ENCODE data around the gene ASB6.

The ASB6 gene, protein sequence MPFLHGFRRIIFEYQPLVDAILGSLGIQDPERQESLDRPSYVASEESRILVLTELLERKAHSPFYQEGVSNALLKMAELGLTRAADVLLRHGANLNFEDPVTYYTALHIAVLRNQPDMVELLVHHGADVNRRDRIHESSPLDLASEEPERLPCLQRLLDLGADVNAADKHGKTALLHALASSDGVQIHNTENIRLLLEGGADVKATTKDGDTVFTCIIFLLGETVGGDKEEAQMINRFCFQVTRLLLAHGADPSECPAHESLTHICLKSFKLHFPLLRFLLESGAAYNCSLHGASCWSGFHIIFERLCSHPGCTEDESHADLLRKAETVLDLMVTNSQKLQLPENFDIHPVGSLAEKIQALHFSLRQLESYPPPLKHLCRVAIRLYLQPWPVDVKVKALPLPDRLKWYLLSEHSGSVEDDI

GRCh38 chr9:129641750-129642585 lies at the start of gene ASB6:
TSS of gene ASB6 (minus strand) at chr9:129642151. CDS start at chr9:129641999, 152 bp downstream.
- DNase-seq (ENCODE audit: low spot score), result peak; percentile 92

GRCh38 chr9:129688285-129689043 lies 46.5 kb upstream of the ASB6 start:
- no peak for DNase-seq (ENCODE audit: low spot score)

DNA sequence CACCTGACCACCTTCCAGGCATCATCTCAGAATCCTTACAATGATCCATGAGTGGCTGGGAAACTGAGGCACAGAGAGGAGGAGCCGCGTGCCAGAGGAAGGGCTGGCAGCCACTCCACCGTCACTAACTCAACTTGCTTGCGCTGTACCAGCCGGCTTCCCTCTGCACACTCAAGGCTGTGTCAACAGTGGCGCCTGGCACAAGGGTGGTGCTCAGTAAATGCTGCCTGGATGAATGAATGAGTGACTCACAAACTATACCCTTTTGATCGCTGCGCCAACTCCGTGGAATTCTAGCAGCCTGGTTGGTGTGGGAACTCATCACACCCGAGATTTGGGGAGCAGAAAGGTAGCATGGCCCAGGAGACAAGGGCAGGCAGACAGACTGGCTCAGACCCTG lies 45.4 kb upstream of the ASB6 start:
- no peak for DNase-seq (ENCODE audit: low spot score)

GRCh38 chr9:129686736-129687135 lies 44.8 kb upstream of the ASB6 start:
- no peak for DNase-seq (ENCODE audit: low spot score)

DNA sequence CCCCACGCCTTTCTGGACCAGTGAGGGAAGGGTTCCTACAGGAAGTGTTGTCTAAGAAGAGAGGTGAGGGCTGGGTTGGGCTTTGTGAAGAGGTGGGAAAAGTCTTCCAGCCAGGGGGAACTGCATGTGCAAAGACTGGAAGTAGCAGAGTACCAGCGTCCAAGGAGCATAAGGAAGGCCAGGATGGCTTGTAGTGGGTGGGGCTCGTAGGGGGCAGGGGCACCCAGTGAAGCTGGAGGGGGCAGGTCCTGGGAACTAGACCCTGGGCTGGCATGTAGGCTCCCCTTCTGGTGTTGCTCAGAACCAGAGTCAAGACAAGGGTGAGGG lies 43.9 kb upstream of the ASB6 start:
- no peak for DNase-seq (ENCODE audit: low spot score)

DNA sequence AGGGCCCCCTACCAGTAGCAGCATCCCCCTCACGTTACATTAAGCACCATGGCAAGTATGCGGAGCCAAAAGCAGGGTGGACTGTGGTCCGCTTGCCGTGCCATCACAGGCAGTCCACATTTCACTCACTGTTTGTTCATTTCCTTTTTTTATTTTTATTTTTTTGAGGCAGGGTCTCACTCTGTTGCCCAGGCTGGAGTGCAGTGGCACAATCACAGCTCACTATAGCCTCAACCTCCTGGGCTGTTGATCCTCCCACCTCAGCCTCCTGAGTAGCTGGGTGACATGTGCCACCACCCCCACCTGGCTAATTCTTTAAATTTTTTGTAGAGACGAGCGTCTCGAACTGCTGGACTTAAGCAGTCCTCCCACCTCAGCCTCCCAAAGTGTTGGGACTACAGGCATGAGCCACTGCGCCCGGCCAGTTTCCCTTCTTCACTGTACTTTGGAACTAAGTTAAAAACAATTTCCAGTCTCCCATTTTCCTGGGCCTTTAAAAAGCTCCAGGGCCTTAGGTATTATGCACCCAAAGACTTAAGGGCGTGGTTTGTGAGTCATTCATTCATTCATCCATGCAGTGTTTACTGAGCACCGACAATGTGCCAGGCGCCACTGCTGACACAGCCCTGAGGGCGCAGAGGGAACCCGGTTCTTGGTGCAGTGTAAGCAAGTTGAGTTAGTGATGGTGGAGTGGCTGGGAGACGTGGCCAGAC lies 43.4 kb upstream of the ASB6 start:
- no peak for DNase-seq (ENCODE audit: low spot score)

DNA sequence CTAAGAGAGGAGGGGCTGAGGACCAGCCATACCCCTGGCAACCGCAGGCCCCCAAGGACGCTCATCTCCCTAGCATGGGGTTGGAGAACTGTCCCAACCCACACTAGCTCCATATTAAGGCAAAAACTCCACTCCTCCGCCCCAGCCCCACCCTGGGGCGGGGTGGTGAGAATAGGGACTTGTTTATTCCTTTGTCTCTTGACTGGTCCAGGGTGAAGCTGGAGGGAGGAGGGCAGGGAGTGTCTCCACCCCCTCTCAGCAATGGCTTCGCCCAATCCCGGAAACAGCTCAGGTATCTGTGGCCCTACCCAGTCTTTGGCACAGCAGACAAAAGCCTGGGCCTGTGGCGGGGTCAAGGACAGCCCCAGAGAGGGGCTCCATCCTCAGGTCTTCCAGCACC lies 40.4 kb upstream of the ASB6 start:
- DNase-seq (ENCODE audit: low spot score), result no peak

DNA sequence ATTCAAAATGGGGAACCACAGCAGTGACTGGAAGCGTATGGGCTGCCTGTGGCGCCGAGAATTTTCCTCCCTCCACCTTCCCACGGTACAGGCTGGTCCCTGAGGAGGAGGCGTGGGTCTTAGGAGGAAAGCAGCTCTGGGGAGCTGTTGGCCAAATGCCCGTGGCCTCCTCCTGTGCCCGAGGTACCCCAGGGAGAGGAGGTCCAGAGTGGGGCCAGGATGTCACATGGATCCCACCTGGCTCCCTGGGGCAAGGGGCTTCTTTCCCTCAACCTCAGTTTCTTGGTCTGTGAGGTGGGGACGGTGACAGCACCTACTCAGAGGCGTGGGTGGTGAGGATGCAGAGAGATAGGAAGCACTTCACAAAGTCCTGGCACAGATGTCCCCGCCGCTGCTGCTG lies 40.0 kb upstream of the ASB6 start:
- no peak for DNase-seq (ENCODE audit: low spot score)

- no peak for DNase-seq (ENCODE audit: low spot score)
Measured at GRCh38 chr9:129679537-129679936, 37.6 kb upstream of the ASB6 start.

DNA sequence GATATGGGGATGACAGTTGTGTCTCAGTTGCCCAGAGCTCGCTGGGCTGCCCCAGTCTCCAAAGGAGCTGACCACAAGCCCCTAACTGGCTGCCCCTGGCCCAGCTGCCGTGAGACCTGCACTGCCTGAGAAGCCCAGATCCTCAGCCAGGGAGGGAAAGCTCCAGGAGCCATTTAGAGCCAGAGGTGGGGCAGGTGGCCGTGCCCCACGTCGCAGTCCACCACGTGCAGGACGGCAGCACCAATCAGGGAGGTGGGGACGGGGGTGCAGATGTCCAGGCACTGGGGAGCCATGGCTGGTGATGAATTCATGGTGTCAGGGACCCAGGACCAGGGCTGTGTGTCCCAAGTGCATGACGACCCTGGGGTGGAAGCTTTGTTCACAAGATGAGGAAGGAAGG lies 36.9 kb upstream of the ASB6 start:
- no peak for DNase-seq (ENCODE audit: low spot score)

DNA sequence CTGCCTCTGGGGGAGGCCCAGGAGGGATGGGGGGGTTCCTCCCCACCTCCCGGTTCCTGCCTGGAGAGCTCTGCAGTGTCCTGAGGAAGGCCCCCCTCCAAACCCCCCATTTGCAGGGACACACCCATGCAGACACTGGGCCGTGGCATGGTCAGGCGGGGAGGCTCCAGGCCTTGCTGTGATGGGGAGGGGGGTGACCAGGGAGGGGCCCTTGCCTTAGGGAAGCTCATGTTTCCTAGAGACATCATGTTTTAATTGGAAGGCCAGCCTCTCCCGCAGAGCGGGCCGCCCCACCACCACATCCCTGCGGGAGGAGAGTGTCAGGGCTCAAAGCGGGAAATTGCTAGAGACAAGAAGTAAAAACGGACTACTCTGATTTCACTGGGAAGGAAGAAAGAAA lies 35.5 kb upstream of the ASB6 start:
- DNase-seq (ENCODE audit: low spot score), result no peak

- no peak for DNase-seq (ENCODE audit: low spot score)
Measured at GRCh38 chr9:129676975-129677374, 35.0 kb upstream of the ASB6 start.

DNA sequence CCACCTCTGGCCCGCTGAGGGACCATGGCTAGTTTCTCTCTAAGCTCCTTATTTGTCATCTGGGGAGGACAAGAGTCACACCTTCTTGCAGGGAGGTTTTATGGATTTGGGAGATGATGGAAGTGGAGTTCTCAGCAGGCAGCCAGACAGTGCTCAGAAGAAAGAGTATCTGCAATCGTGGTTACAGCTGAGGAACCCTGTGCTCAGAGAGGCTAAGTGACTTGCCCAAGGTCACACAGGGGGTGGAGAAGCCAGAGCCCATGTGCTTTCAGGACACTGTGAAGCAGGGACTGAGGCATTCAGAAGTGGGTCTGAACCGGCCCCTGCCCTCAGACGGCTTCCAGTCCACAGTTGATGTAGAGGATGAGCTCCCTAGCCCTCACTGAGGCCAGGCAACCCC lies 34.3 kb upstream of the ASB6 start:
- DNase-seq (ENCODE audit: low spot score), result no peak

- DNase-seq (ENCODE audit: low spot score), result no peak
Measured at GRCh38 chr9:129675620-129676019, 33.7 kb upstream of the ASB6 start.

DNA sequence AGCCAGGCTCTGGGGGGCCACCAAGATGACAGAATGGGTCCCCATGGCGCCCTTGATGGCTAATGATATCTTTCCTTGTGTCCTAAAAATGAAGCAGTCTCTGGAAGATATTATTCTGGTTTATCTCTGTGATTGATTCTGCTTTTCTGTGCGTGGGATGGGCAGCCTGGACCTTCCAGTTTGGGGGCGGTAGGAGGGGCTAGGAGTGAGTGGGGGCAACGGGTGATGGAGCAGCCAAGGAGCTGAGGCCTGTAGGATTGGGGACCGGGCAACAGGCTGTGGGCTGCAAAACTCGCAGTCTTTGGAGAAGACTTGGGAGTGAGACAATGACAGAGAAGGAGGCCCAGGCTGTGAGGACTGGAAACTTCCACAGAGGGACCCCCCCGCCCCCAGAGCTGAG lies 32.3 kb upstream of the ASB6 start:
- DNase-seq (ENCODE audit: low spot score), result no peak

- DNase-seq (ENCODE audit: low spot score), result no peak
Measured at GRCh38 chr9:129673602-129674001, 31.7 kb upstream of the ASB6 start.

GRCh38 chr9:129672702-129673101 lies 30.8 kb upstream of the ASB6 start:
- DNase-seq (ENCODE audit: low spot score), result no peak

GRCh38 chr9:129671519-129671918 lies 29.6 kb upstream of the ASB6 start:
- no peak for DNase-seq (ENCODE audit: low spot score)

- no peak for DNase-seq (ENCODE audit: low spot score)
Measured at GRCh38 chr9:129671065-129671464, 29.1 kb upstream of the ASB6 start.

GRCh38 chr9:129669946-129670345 lies 28.0 kb upstream of the ASB6 start:
- no peak for DNase-seq (ENCODE audit: low spot score)

- DNase-seq (ENCODE audit: low spot score), result no peak
Measured at GRCh38 chr9:129669141-129669718, 27.3 kb upstream of the ASB6 start.

DNA sequence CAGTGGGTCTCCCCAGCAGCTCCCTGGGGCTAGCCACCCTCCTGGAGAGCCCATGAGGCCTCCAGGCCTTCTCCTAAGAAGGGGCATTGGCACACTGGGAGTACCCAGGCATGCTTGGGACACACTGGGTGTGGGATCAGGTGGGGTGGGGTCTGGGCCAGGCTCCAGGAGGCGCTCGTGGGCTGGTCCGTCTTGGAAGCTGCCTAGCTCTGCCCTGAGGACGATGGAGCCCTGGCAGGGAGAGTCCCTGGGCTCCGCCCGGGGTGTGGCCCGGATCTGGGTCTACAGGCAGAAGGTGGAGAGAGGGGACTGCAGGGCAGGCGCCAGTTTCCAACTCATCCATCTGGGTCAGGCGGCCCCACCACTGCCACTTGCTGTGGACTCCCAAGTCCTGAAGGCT lies 25.9 kb upstream of the ASB6 start:
- DNase-seq (ENCODE audit: low spot score), result no peak

Data from CD4-positive, alpha-beta T cell treated with Interleukin-2 at 100 ng/mL for 4 hours (primary cell).